BLaER1 treated with 17β-estradiol and CSF1 and Interleukin-3, amounts not matched to agents 10 nM and 100 nM (cell line): Measurements from ENCODE around the gene RBPMS2.

Experiments used
- H3K27ac ChIP-seq, 11 experiments: shearing (Covaris generic); formaldehyde crosslinking; 2 replicates each; pipeline ENCODE4 v1.8.1; 2022
- H3K27me3 ChIP-seq, 11 experiments: shearing (Covaris generic); formaldehyde crosslinking; 2 replicates each; pipeline ENCODE4 v1.8.1; 2022
- H3K36me3 ChIP-seq, 11 experiments: shearing (Covaris generic); formaldehyde crosslinking; 2 replicates each; pipeline ENCODE4 v1.8.1; 2022
- H3K4me1 ChIP-seq, 10 experiments: shearing (Covaris generic); formaldehyde crosslinking; 2 replicates each; pipeline ENCODE4 v1.8.1; 2022
- H3K4me2 ChIP-seq, 11 experiments: shearing (Covaris generic); formaldehyde crosslinking; 2 replicates each; pipeline ENCODE4 v1.8.1; 2022
- H3K4me3 ChIP-seq, 10 experiments: shearing (Covaris generic); formaldehyde crosslinking; 2 replicates each; pipeline ENCODE4 v1.8.1; 2022
- H3K9ac ChIP-seq, 11 experiments: shearing (Covaris generic); formaldehyde crosslinking; 2 replicates each; pipeline ENCODE4 v1.8.1; 2022
- H3K9me3 ChIP-seq, 11 experiments: shearing (Covaris generic); formaldehyde crosslinking; replicated peaks in 1 of 11; 2 replicates each; pipeline ENCODE4 v1.8.1; 2022
- H4K20me1 ChIP-seq, 11 experiments: shearing (Covaris generic); formaldehyde crosslinking; 2 replicates each; pipeline ENCODE4 v1.8.1; 2022
- Cebpa-rat ChIP-seq, 11 experiments: shearing (Covaris generic); IDR thresholded peaks; 2 replicates each; pipeline ENCODE4 v1.8.1; 2022

RBPMS2 gene

DNA sequence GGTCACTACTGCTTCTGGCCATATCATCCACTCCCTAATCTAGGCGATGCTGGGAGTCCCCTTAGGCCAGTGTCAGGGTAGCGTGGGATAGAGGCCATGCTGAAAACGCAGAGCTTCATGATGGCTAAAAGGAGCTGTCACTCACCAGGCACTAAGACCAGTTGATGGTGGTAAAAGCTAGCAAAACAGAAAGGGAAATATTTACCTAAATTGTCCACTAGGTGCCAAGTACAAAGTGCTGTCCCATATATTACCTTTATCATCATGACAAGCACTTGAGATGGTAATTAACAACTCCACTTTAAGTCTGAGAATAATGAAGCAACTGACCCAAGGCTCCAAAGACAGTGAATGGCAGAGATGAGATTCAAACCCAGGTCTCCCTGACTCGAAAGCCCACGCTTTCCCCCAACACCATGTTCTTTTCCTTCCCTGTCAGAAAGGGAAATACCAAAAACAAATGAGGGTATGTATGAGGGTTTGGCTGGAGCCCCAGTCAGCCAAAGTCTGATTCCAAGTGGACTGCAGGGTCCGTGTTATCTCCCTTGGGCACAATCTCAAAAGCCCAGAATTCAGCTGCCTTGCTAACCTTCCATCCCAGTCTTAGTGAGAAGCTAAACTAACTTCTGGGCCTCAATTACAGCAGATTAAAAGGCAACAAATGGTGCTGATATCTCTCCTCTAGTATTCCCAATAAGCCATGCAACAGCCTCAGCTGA is 84.7 kb downstream of the RBPMS2 start:
- peaks cover 66 to 93% (median 81%) of the 10 kb centered on the region in 11 experiments for H3K36me3 ChIP-seq
- H4K20me1 ChIP-seq = peaks cover 19 to 82% (median 59%) of the 10 kb centered on the region in 11 experiments; a peak in 19 of 22 replicates
- H3K27me3 ChIP-seq = no peaks in the 10 kb centered on the region
- H3K4me2 ChIP-seq = peak overlapping the region in 3 of 11 experiments; percentile 95 to 99 (median 97); a peak in 5 of 22 replicates
- no peaks in the 10 kb centered on the region for H3K9me3 ChIP-seq
- H3K4me1 ChIP-seq = peaks cover 23 to 55% (median 44%) of the 10 kb centered on the region in 10 experiments
- peak overlapping the region in 3 of 11 experiments; percentile 1 to 39 (median 32); a peak in 2 of 22 replicates for H3K9ac ChIP-seq
- no peak for TF ChIP-seq Cebpa-rat (IDR thresholded peaks at IDR 0.05)
- H3K4me3 ChIP-seq = no peak overlapping the region
- H3K27ac ChIP-seq = peak overlapping the region in 5 of 11 experiments; percentile 4 to 83 (median 61); a peak in 6 of 22 replicates

DNA sequence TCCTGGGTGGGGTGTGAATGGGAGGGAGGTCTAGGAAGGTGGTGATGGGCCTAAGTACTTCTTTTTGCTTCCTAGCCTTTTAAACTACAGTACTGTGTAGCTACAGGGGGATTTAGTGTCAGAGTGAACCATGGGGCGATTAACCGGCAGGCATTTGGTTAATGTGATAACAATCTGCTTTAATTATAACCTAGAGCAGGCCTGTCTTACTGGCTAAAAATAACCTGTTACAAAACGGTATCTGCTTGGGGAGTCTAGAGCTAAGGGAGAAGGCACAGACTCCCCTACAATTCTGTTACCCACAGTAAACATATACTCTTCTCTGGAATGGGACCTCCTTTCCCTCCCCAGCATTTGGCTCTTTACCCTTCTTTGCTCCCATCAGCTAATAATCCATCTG is 85.4 kb downstream of the RBPMS2 start:
- no peak for TF ChIP-seq Cebpa-rat (IDR thresholded peaks at IDR 0.05)
- Histone ChIP-seq H3K4me2 (no peak overlapping the region), H3K36me3 (peaks cover 73 to 99% (median 88%) of the 10 kb centered on the region in 11 experiments), H3K9ac (peak overlapping the region in 4 of 11 experiments; percentile 1 to 37 (median 16); a peak in 3 of 22 replicates), H3K4me1 (peaks cover 16 to 48% (median 37%) of the 10 kb centered on the region in 10 experiments), H4K20me1 (peaks cover 23 to 90% (median 59%) of the 10 kb centered on the region in 11 experiments; a peak in 19 of 22 replicates), H3K27me3 (no peaks in the 10 kb centered on the region), H3K9me3 (no peaks in the 10 kb centered on the region), H3K27ac (0 out of 22 replicates have a peak overlapping the region, but pooled peaks of 1 of the 11 experiments have one; percentile 14), H3K4me3 (no peak overlapping the region)
